WI38 (cell line): ENCODE measurements around the gene PPP1R1B.

Experiments used
- H3K4me3 ChIP-seq: 2 replicates; pipeline ENCODE4 v1.5.1; 2011; ENCODE audit warnings: low read depth, mild to moderate bottlenecking, control low read depth, low read length
- TF ChIP-seq, protein P1 (sequence below): IDR thresholded peaks from 2 replicates; pipeline ENCODE4 v1.5.1; 2012; ENCODE audit warnings: low read depth, mild to moderate bottlenecking, control low read depth, low read length

Gene PPP1R1B

GRCh38 chr17:39642291-39643074 lies 15.7 kb downstream of the PPP1R1B start:
- TF ChIP-seq, protein P1, sequence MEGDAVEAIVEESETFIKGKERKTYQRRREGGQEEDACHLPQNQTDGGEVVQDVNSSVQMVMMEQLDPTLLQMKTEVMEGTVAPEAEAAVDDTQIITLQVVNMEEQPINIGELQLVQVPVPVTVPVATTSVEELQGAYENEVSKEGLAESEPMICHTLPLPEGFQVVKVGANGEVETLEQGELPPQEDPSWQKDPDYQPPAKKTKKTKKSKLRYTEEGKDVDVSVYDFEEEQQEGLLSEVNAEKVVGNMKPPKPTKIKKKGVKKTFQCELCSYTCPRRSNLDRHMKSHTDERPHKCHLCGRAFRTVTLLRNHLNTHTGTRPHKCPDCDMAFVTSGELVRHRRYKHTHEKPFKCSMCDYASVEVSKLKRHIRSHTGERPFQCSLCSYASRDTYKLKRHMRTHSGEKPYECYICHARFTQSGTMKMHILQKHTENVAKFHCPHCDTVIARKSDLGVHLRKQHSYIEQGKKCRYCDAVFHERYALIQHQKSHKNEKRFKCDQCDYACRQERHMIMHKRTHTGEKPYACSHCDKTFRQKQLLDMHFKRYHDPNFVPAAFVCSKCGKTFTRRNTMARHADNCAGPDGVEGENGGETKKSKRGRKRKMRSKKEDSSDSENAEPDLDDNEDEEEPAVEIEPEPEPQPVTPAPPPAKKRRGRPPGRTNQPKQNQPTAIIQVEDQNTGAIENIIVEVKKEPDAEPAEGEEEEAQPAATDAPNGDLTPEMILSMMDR = no peak
- no peak overlapping the region for H3K4me3 ChIP-seq

DNA sequence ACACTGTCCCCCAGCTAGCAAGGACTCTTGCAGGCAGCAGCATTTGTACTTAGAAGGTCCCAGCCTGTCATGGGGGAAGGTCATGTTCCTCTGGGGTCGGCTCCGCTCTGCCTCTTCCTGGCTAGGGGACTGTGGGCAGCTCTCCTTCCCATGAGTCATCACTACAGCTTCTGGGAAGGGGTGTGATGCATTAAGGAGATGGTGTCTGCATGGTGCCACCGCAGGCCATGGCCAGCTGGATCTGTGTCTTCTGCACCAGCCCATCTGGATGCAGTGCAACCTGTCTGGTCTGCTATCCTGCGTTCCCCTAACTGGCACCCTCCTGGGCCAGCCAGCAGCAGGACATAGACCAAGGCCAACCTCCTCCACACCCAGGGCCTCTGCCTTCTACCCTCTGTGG lies 16.5 kb downstream of the PPP1R1B start:
- TF ChIP-seq, protein P1 = no peak
- no peak overlapping the region for H3K4me3 ChIP-seq

DNA sequence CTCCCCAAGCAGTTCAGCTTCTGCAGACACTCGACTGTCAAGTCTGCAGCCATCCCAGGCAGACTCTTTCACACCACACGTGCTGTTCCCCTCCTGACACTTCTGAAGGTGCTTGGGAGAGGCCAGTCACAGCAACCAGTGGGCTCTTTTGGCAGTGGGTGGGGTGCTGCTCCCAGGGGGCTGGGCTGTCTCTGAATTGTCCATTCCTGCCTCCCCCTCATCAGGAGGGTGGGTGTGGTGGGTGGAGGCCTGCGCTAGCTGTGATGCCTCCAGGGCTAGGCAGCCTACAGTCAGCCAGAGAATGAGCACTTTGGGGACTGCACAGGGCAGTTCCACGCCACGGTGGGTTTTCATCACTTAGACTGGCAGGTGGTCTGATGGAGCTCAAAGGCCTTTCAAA lies 20.5 kb downstream of the PPP1R1B start:
- TF ChIP-seq, protein P1 = no peak
- H3K4me3 ChIP-seq = no peak overlapping the region

- TF ChIP-seq, protein P1 = no peak
- H3K4me3 ChIP-seq = no peak overlapping the region
Observed at GRCh38 chr17:39648616-39649366, 22.0 kb downstream of the PPP1R1B start.

DNA sequence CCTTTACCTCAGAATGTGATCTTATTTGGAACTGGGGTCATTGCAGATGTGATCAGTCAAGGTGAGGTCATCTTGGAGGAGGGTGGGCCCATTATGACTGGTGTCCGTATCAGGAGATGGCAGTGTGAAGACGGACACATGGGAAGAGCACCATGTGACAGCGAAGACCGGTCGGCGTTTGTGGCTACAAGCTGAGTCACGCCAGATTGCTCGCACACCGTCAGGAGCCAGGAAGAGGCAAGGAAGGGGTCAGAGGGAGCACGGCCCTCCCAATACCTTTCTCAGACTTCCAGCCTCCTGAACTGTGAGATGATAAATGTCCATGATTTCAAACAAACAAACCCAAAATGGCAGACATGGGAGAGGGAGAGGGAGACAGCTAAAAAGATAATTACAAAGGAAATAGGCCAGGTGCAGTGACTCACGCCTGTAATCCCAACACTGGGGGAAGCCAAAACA lies 23.4 kb downstream of the PPP1R1B start:
- H3K4me3 ChIP-seq = no peak overlapping the region
- TF ChIP-seq, protein P1 = no peak

- no peak overlapping the region for H3K4me3 ChIP-seq
- TF ChIP-seq, protein P1 = no peak
Observed at GRCh38 chr17:39651923-39652586, 25.3 kb downstream of the PPP1R1B start.
